A673 (cell line): ENCODE results near the gene CEND1. TPM values are rescaled to one million over a fixed set of nuclear protein-coding genes. Genes with fewer than 3 reads are reported as not detected.
"Not testable (repeated sequence)": the region's sequence is repeated elsewhere in the genome, so short reads cannot be mapped to it uniquely, and the experiment has no call there.

Experiments
- BruUV-seq: library from RNA; stranded (reverse); fragments of 400-500 nt; replicated peaks from 2 replicates; lab custom pipeline; 2021; lab: Mats Ljungman, UMichigan
- CTCF ChIA-PET: fragments of 300-600 bp; sonication (Branson Sonifier 250); formaldehyde crosslinking; loops from one replicate; lab custom pipeline; 2022; ENCODE audit warnings: antibody characterized with exemption; lab: Charles Lee
- POLR2A ChIA-PET: fragments of 300-600 bp; sonication (Branson Sonifier 250); formaldehyde crosslinking; loops from one replicate; lab custom pipeline; 2022; ENCODE audit warnings: antibody characterized with exemption; ENCODE audit not compliant: low non-redundant PET; lab: Charles Lee
- DNase-seq: peaks from one replicate; pipeline ENCODE4 v3.0.0-alpha.2; 2015; ENCODE audit warnings: low spot score
- H3K27ac ChIP-seq: fragments of 200-600 bp; sonication (generic); 2 replicates; pipeline ENCODE4 v1.5.1; 2016; ENCODE audit warnings: mixed run types, low read depth, mild to moderate bottlenecking, mixed read lengths, antibody characterized with exemption, low read length; ENCODE audit not compliant: poor library complexity, severe bottlenecking
- H3K27me3 ChIP-seq: fragments of 200-600 bp; sonication (generic); replicated peaks from 2 replicates; pipeline ENCODE4 v1.6.1; 2017; ENCODE audit warnings: mixed run types, low read depth, mild to moderate bottlenecking, mixed read lengths, antibody characterized with exemption, low read length; ENCODE audit not compliant: insufficient read depth, poor library complexity
- H3K36me3 ChIP-seq: fragments of 200-600 bp; sonication (generic); 2 replicates; pipeline ENCODE4 v1.6.1; 2016; ENCODE audit warnings: mixed run types, mild to moderate bottlenecking, mixed read lengths, antibody characterized with exemption, low read length; ENCODE audit not compliant: insufficient read depth, poor library complexity, severe bottlenecking
- H3K4me1 ChIP-seq: fragments of 200-600 bp; sonication (generic); 2 replicates; pipeline ENCODE4 v1.6.1; 2017; ENCODE audit warnings: mixed run types, mild to moderate bottlenecking, mixed read lengths, antibody characterized with exemption, low read length; ENCODE audit not compliant: insufficient read depth, poor library complexity, severe bottlenecking
- H3K4me3 ChIP-seq: fragments of 200-600 bp; sonication (generic); 2 replicates; pipeline ENCODE4 v1.5.1; 2016; ENCODE audit warnings: low read depth, mixed run types, mild to moderate bottlenecking, mixed read lengths, low read length; ENCODE audit not compliant: poor library complexity, severe bottlenecking
- H3K9me3 ChIP-seq: fragments of 200-600 bp; sonication (generic); 2 replicates; pipeline ENCODE4 v1.6.1; 2016; ENCODE audit warnings: mixed run types, low read depth, mild to moderate bottlenecking, mixed read lengths, antibody characterized with exemption, low read length; ENCODE audit not compliant: poor library complexity, severe bottlenecking
- EZH2 ChIP-seq: fragments of 200-600 bp; sonication (generic); IDR thresholded peaks from 2 replicates; pipeline ENCODE4 v1.6.1; 2017; ENCODE audit warnings: borderline replicate concordance, low read depth, mild to moderate bottlenecking, mixed read lengths, antibody characterized with exemption, low read length; ENCODE audit not compliant: poor library complexity, severe bottlenecking
- intact Hi-C: fragments of 100-400 bp; cut with micrococcal nuclease; formaldehyde crosslinking; loops from one replicate; pipeline ENCODE4 v1.10.0; 2022; ENCODE audit not compliant: unreplicated experiment
- total RNA-seq: library from RNA; stranded (reverse); gene quantifications from 2 replicates; pipeline ENCODE4 v1.2.3, GENCODE V29; 2021
- TF ChIP-seq, protein P1 (sequence below): fragments of 300-800, 200-600 bp; sonication (generic); conservative IDR thresholded peaks from 2 replicates; pipeline ENCODE4 v1.5.1; 2017; ENCODE audit warnings: low read depth, mild to moderate bottlenecking, antibody characterized with exemption, low read length, moderate library complexity, mixed read lengths

Gene CEND1
- total RNA-seq, 1 experiment from 2014 or later: 0.52 TPM

DNA sequence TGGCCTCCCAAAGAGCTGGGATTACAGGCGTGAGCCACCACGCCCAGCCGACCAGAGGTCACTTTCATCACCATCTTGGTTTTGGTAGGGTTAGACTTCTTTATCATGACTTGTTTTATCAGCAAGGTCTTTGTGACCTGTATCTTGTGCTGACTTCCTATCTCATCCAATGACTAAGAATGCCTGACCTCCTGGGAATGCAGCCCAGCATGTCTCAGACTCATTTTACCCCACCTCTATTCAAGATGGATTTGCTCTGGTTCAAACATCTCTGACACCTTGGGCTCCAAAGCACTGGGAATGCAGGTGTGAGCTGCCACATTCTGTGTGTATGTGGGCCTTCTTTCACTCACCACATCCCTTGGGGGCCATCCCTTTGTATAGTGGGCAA, 47.7 kb downstream of the CEND1 start:
- Histone ChIP-seq H3K4me3 (no peak overlapping the region), H3K27me3 (no peaks in the 10 kb centered on the region), H3K9me3 (no peaks in the 10 kb centered on the region), H3K36me3 (no peaks in the 10 kb centered on the region), H3K4me1 (no peaks in the 10 kb centered on the region), H3K27ac (no peak overlapping the region)
- TF ChIP-seq, protein P1, sequence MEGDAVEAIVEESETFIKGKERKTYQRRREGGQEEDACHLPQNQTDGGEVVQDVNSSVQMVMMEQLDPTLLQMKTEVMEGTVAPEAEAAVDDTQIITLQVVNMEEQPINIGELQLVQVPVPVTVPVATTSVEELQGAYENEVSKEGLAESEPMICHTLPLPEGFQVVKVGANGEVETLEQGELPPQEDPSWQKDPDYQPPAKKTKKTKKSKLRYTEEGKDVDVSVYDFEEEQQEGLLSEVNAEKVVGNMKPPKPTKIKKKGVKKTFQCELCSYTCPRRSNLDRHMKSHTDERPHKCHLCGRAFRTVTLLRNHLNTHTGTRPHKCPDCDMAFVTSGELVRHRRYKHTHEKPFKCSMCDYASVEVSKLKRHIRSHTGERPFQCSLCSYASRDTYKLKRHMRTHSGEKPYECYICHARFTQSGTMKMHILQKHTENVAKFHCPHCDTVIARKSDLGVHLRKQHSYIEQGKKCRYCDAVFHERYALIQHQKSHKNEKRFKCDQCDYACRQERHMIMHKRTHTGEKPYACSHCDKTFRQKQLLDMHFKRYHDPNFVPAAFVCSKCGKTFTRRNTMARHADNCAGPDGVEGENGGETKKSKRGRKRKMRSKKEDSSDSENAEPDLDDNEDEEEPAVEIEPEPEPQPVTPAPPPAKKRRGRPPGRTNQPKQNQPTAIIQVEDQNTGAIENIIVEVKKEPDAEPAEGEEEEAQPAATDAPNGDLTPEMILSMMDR: no peak
- no peak for TF ChIP-seq EZH2
- intact Hi-C loops: no loop called here
- no TSS peak for BruUV-seq
- CTCF ChIA-PET: no interaction called here
- POLR2A ChIA-PET: no interaction called here
- no peak for DNase-seq

DNA sequence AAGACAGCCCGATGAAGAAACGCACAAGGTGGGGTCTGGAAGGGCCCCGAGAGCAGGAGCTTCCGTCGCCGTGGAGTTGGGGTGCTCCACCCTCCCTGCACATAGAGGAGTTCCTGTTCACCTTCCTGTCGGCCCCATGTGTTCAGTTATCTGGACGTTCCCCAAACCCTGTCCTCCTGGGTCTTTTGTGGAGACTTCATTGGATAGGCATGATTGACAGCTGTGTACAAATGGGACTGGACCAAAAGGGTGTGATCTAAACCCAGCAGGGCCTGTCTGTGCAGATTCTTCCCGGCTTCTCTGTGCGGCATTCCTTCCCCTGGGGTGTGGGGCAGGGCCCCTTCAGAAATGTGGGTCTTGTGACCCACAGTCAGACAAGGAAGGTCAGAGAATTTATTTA, 52.0 kb downstream of the CEND1 start:
- H3K4me1 ChIP-seq, POLR2A ChIA-PET, H3K27ac ChIP-seq, H3K9me3 ChIP-seq, BruUV-seq, DNase-seq, CTCF ChIA-PET, H3K36me3 ChIP-seq, intact Hi-C loops, H3K27me3 ChIP-seq, H3K4me3 ChIP-seq: not testable (repeated sequence)

DNA sequence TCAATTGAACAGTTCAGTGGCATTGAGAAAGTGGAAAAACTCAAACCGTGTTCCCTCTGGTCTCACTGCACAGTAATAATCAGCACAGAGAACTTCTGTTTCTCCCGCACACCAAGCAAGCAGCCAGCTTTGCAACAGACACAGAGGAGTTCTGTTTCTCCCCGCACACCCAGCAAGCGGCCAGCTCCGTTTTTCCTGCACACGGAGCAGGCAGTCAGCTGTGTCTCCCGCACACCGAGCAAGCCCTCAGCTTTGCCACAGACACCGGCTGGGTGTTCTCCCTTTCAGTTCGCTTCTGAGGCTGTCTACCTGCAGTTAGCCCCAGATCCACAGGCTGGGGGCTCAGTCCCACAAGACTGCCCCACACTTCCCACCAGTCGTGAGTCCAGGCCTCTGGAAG, 52.5 kb downstream of the CEND1 start:
- intact Hi-C loops: no loop called here
- no peaks in the 10 kb centered on the region for H3K27me3 ChIP-seq
- DNase-seq: no peak
- H3K27ac ChIP-seq: no peak overlapping the region
- no peak for TF ChIP-seq EZH2
- TF ChIP-seq, protein P1: no peak
- no peaks in the 10 kb centered on the region for H3K9me3 ChIP-seq
- no peaks in the 10 kb centered on the region for H3K36me3 ChIP-seq
- no peak overlapping the region for H3K4me3 ChIP-seq
- H3K4me1 ChIP-seq: no peaks in the 10 kb centered on the region
- no TSS peak for BruUV-seq
- ChIA-PET CTCF (no interaction called here), POLR2A (no interaction called here)

Other genes with a start within 250 kb of the CEND1 start
- 1.1 and 1.7 TPM in 2 replicates for gene LMNTD2, start 229.4 kb downstream of the CEND1 start, total RNA-seq
- 4.6 and 6.2 TPM in 2 replicates for gene RASSF7, start 229.1 kb downstream of the CEND1 start, total RNA-seq
- 40.2 and 43.0 TPM in 2 replicates for gene PHRF1, start 213.6 kb downstream of the CEND1 start, total RNA-seq
- gene IRF7, start 174.1 kb downstream of the CEND1 start, total RNA-seq: 8.7 and 8.8 TPM in 2 replicates
- gene CDHR5, start 165.1 kb downstream of the CEND1 start, total RNA-seq: not detected in 2 replicates
- 1.1 TPM in 1 of 2 replicates, not detected in the other for gene SCT, start 162.9 kb downstream of the CEND1 start, total RNA-seq
- gene DRD4, start 152.8 kb downstream of the CEND1 start, total RNA-seq: 3.0 and 3.7 TPM in 2 replicates
- gene DEAF1, start 94.9 kb downstream of the CEND1 start, total RNA-seq: 56.3 and 56.7 TPM in 2 replicates
- 13.6 and 17.6 TPM in 2 replicates for gene TMEM80, start 94.3 kb downstream of the CEND1 start, total RNA-seq
- 0.66 and 0.90 TPM in 2 replicates for gene EPS8L2, start 83.9 kb downstream of the CEND1 start, total RNA-seq
- gene TALDO1, start 42.6 kb downstream of the CEND1 start, total RNA-seq: 173 and 175 TPM in 2 replicates
- 81.3 and 82.9 TPM in 2 replicates for gene GATD1, start 12.6 kb downstream of the CEND1 start, total RNA-seq
- 33.3 and 38.1 TPM in 2 replicates for gene SLC25A22, start 8.2 kb upstream of the CEND1 start, total RNA-seq
- 20.6 and 23.9 TPM in 2 replicates for gene PIDD1, start 15.1 kb upstream of the CEND1 start, total RNA-seq
- 1,325 and 1,354 TPM in 2 replicates for gene RPLP2, start 19.9 kb upstream of the CEND1 start, total RNA-seq
- 45.0 and 45.4 TPM in 2 replicates for gene PNPLA2, start 28.8 kb upstream of the CEND1 start, total RNA-seq
- gene CRACR2B, start 37.8 kb upstream of the CEND1 start, total RNA-seq: 0.90 and 1.1 TPM in 2 replicates
- gene CD151, start 42.9 kb upstream of the CEND1 start, total RNA-seq: 123 and 127 TPM in 2 replicates
- gene POLR2L, start 52.4 kb upstream of the CEND1 start, total RNA-seq: 88.7 and 117 TPM in 2 replicates
- 17.5 and 20.4 TPM in 2 replicates for gene TSPAN4, start 52.8 kb upstream of the CEND1 start, total RNA-seq
- gene CHID1, start 120.7 kb upstream of the CEND1 start, total RNA-seq: 101 and 105 TPM in 2 replicates
- 62.0 and 68.2 TPM in 2 replicates for gene AP2A2, start 135.8 kb upstream of the CEND1 start, total RNA-seq
- gene MUC6, start 246.6 kb upstream of the CEND1 start, total RNA-seq: not detected in 2 replicates